ENCODE measurements around the gene ASXL3. TPM values are rescaled to one million over a fixed set of nuclear protein-coding genes. Genes with fewer than 3 reads are reported as not detected.

The ASXL3 gene
- polyA plus RNA-seq, 1 donor from 2014 or later = 15.2 TPM

GRCh38 chr18:33720133-33720532, 142.1 kb downstream of the ASXL3 start:
- no peaks in the 10 kb centered on the region for H3K9me2 ChIP-seq (ENCODE audit: insufficient read depth, low read length)
- no peak overlapping the region for H3K27ac ChIP-seq (ENCODE audit: low read length)
- no peak overlapping the region for H3K4me3 ChIP-seq (ENCODE audit: low read length)
- no peaks in the 10 kb centered on the region for H3K9me3 ChIP-seq (ENCODE audit: low read length)
- no peaks in the 10 kb centered on the region for H3K79me2 ChIP-seq (replicated peaks; ENCODE audit: insufficient read depth, low read length)
- no peaks in the 10 kb centered on the region for H4K20me1 ChIP-seq (ENCODE audit: insufficient read depth)
- H3F3A ChIP-seq (ENCODE audit: insufficient read depth, low read length, poor library complexity, severe bottlenecking) = no peaks in the 10 kb centered on the region
- H3K27me3 ChIP-seq (ENCODE audit: insufficient read depth, low read depth, low read length) = no peaks in the 10 kb centered on the region
- H2AFZ ChIP-seq (ENCODE audit: low read depth, low read length) = no peak overlapping the region
- TF ChIP-seq SMC3 (conservative IDR thresholded peaks at IDR 0.05; ENCODE audit: poor library complexity) (no peak), REST (IDR thresholded peaks at IDR 0.05; ENCODE audit: borderline replicate concordance) (no peak), EZH2 (IDR thresholded peaks at IDR 0.05; ENCODE audit: borderline replicate concordance, insufficient read depth, low read length, poor library complexity, severe bottlenecking) (no peak), MXI1 (conservative IDR thresholded peaks at IDR 0.05; ENCODE audit: poor library complexity, severe bottlenecking) (no peak), CTCF (IDR thresholded peaks at IDR 0.05; ENCODE audit: poor library complexity, severe bottlenecking) (no peak), EP300 (conservative IDR thresholded peaks at IDR 0.05; ENCODE audit: poor library complexity, severe bottlenecking) (no peak), RAD21 (conservative IDR thresholded peaks at IDR 0.05) (no peak), POLR2AphosphoS5 (IDR thresholded peaks at IDR 0.05) (no peak), TAF1 (IDR thresholded peaks at IDR 0.05; ENCODE audit: low read depth) (no peak)
- H3K9ac ChIP-seq (ENCODE audit: low read length) = no peak overlapping the region
- no peak overlapping the region for H3K4me2 ChIP-seq (ENCODE audit: low read length)
- H3K36me3 ChIP-seq (ENCODE audit: insufficient read depth, low read length) = no peaks in the 10 kb centered on the region

GRCh38 chr18:33729556-33729955, 151.5 kb downstream of the ASXL3 start:
- Histone ChIP-seq H3K27ac (ENCODE audit: low read length) (no peak overlapping the region), H3K36me3 (ENCODE audit: insufficient read depth, low read length) (peaks cover 10% of the 10 kb centered on the region), H3K79me2 (replicated peaks; ENCODE audit: insufficient read depth, low read length) (no peaks in the 10 kb centered on the region), H3K27me3 (ENCODE audit: insufficient read depth, low read depth, low read length) (no peaks in the 10 kb centered on the region), H3K4me3 (ENCODE audit: low read length) (no peak overlapping the region), H3K9me3 (ENCODE audit: low read length) (no peaks in the 10 kb centered on the region), H4K20me1 (ENCODE audit: insufficient read depth) (no peaks in the 10 kb centered on the region), H2AFZ (ENCODE audit: low read depth, low read length) (no peak overlapping the region), H3K4me2 (ENCODE audit: low read length) (no peak overlapping the region), H3F3A (ENCODE audit: insufficient read depth, low read length, poor library complexity, severe bottlenecking) (no peaks in the 10 kb centered on the region), H3K9me2 (ENCODE audit: insufficient read depth, low read length) (no peaks in the 10 kb centered on the region), H3K9ac (ENCODE audit: low read length) (no peak overlapping the region)
- TF ChIP-seq REST (IDR thresholded peaks at IDR 0.05; ENCODE audit: borderline replicate concordance) (no peak), CTCF (IDR thresholded peaks at IDR 0.05; ENCODE audit: poor library complexity, severe bottlenecking) (no peak), EP300 (conservative IDR thresholded peaks at IDR 0.05; ENCODE audit: poor library complexity, severe bottlenecking) (no peak), POLR2AphosphoS5 (IDR thresholded peaks at IDR 0.05) (no peak), MXI1 (conservative IDR thresholded peaks at IDR 0.05; ENCODE audit: poor library complexity, severe bottlenecking) (no peak), TAF1 (IDR thresholded peaks at IDR 0.05; ENCODE audit: low read depth) (no peak), SMC3 (conservative IDR thresholded peaks at IDR 0.05; ENCODE audit: poor library complexity) (no peak), RAD21 (conservative IDR thresholded peaks at IDR 0.05) (no peak), EZH2 (IDR thresholded peaks at IDR 0.05; ENCODE audit: borderline replicate concordance, insufficient read depth, low read length, poor library complexity, severe bottlenecking) (no peak)

Data from neural cell (in vitro differentiated cells).